Dendritic cell treated with granulocyte-macrophage colony-stimulating factor and Interleukin-4, amounts not matched to agents 40 ng/mL and 50 ng/mL, for 4 days (primary cell): Measurements from ENCODE around the gene KLHL6.
"Not testable (repeated sequence)": the region's sequence is repeated elsewhere in the genome, so short reads cannot be mapped to it uniquely, and the experiment has no call there.

ENCODE experiments used
- H3K27ac Mint-ChIP-seq: one replicate; pipeline ENCODE4 v1.8.0; 2022; ENCODE audit warnings: mild to moderate bottlenecking, mixed read lengths
- H3K27me3 Mint-ChIP-seq: one replicate; pipeline ENCODE4 v1.8.0; 2022; ENCODE audit warnings: mild to moderate bottlenecking, mixed read lengths
- H3K36me3 Mint-ChIP-seq: one replicate; pipeline ENCODE4 v1.8.0; 2022; ENCODE audit warnings: low read depth, mixed read lengths
- H3K4me1 Mint-ChIP-seq: one replicate; pipeline ENCODE4 v1.8.0; 2022; ENCODE audit warnings: low read depth, mixed read lengths
- H3K4me3 Mint-ChIP-seq: one replicate; pipeline ENCODE4 v1.8.0; 2022; ENCODE audit warnings: mild to moderate bottlenecking, moderate library complexity, mixed read lengths
- H3K9me3 Mint-ChIP-seq: one replicate; pipeline ENCODE4 v1.8.0; 2022; ENCODE audit warnings: mixed read lengths
- intact Hi-C: fragments of 100-400 bp; cut with micrococcal nuclease; formaldehyde crosslinking; loops from one replicate; pipeline ENCODE4 v1.15.0; 2022

Gene KLHL6

GRCh38 chr3:183487896-183488295 is 67.6 kb downstream of the KLHL6 start:
- Mint-ChIP-seq H3K4me1 (peaks cover 22% of the 10 kb centered on the region), H3K36me3 (peaks cover 36% of the 10 kb centered on the region), H3K4me3 (no peak overlapping the region), H3K9me3 (peaks cover 7% of the 10 kb centered on the region), H3K27ac (no peak overlapping the region), H3K27me3 (no peaks in the 10 kb centered on the region)
- intact Hi-C loops: loop anchor here (10.0 kb wide), 1 partner anchor 47 kb away; no protein-coding TSS in a partner anchor

GRCh38 chr3:183487016-183487415 is 68.5 kb downstream of the KLHL6 start:
- intact Hi-C loops: loop anchor here (10.0 kb wide), 1 partner anchor 48 kb away; no protein-coding TSS in a partner anchor
- no peak overlapping the region for H3K27ac Mint-ChIP-seq

GRCh38 chr3:183486472-183486871 is 69.0 kb downstream of the KLHL6 start:
- no peak overlapping the region for H3K4me3 Mint-ChIP-seq
- H3K9me3 Mint-ChIP-seq: peaks cover 7% of the 10 kb centered on the region
- no peak overlapping the region for H3K27ac Mint-ChIP-seq
- peaks cover 22% of the 10 kb centered on the region for H3K36me3 Mint-ChIP-seq
- H3K27me3 Mint-ChIP-seq: no peaks in the 10 kb centered on the region
- intact Hi-C loops: loop anchor here (10.0 kb wide), 1 partner anchor 48 kb away; no protein-coding TSS in a partner anchor
- H3K4me1 Mint-ChIP-seq: peaks cover 23% of the 10 kb centered on the region

More at GRCh38 chr3:183487016-183487415, 68.5 kb downstream of the KLHL6 start:
- peaks cover 27% of the 10 kb centered on the region for H3K36me3 Mint-ChIP-seq
- peaks cover 23% of the 10 kb centered on the region for H3K4me1 Mint-ChIP-seq
- no peak overlapping the region for H3K4me3 Mint-ChIP-seq
- H3K9me3 Mint-ChIP-seq: peaks cover 7% of the 10 kb centered on the region
- no peaks in the 10 kb centered on the region for H3K27me3 Mint-ChIP-seq

GRCh38 chr3:183485585-183485984 is 69.9 kb downstream of the KLHL6 start:
- Mint-ChIP-seq H3K4me3 (no peak overlapping the region), H3K36me3 (peaks cover 13% of the 10 kb centered on the region), H3K27ac (no peak overlapping the region), H3K4me1 (peaks cover 23% of the 10 kb centered on the region), H3K27me3 (no peaks in the 10 kb centered on the region), H3K9me3 (peaks cover 7% of the 10 kb centered on the region)
- intact Hi-C loops: loop anchor here (10.0 kb wide), 1 partner anchor 49 kb away; no protein-coding TSS in a partner anchor

- Mint-ChIP-seq H3K36me3 (peaks cover 12% of the 10 kb centered on the region), H3K4me1 (peaks cover 23% of the 10 kb centered on the region), H3K4me3 (no peak overlapping the region), H3K27me3 (no peaks in the 10 kb centered on the region), H3K27ac (no peak overlapping the region), H3K9me3 (peaks cover 7% of the 10 kb centered on the region)
- intact Hi-C loops: loop anchor here (10.0 kb wide), 1 partner anchor 50 kb away; no protein-coding TSS in a partner anchor
Measured at GRCh38 chr3:183485093-183485492, 70.4 kb downstream of the KLHL6 start.

GRCh38 chr3:183484431-183485075 is 71.0 kb downstream of the KLHL6 start:
- Mint-ChIP-seq H3K36me3 (peaks cover 12% of the 10 kb centered on the region), H3K27me3 (no peaks in the 10 kb centered on the region), H3K4me3 (no peak overlapping the region), H3K4me1 (peaks cover 19% of the 10 kb centered on the region), H3K9me3 (peaks cover 7% of the 10 kb centered on the region), H3K27ac (no peak overlapping the region)
- intact Hi-C loops: loop anchor here (10.0 kb wide), 1 partner anchor 50 kb away; no protein-coding TSS in a partner anchor

GRCh38 chr3:183481582-183481981 is 73.9 kb downstream of the KLHL6 start:
- H3K36me3 Mint-ChIP-seq: no peaks in the 10 kb centered on the region
- peaks cover 7% of the 10 kb centered on the region for H3K9me3 Mint-ChIP-seq
- no peaks in the 10 kb centered on the region for H3K27me3 Mint-ChIP-seq
- intact Hi-C loops: loop anchor here (10.0 kb wide), 1 partner anchor 53 kb away; no protein-coding TSS in a partner anchor
- H3K4me1 Mint-ChIP-seq: peaks cover 19% of the 10 kb centered on the region
- H3K4me3 Mint-ChIP-seq: no peak overlapping the region
- H3K27ac Mint-ChIP-seq: no peak overlapping the region

GRCh38 chr3:183478501-183478900 is 77.0 kb downstream of the KLHL6 start:
- H3K9me3 Mint-ChIP-seq: no peaks in the 10 kb centered on the region
- peaks cover 2% of the 10 kb centered on the region for H3K27me3 Mint-ChIP-seq
- peaks cover 18% of the 10 kb centered on the region for H3K4me1 Mint-ChIP-seq
- intact Hi-C loops: no loop called here
- H3K4me3 Mint-ChIP-seq: no peak overlapping the region
- no peak overlapping the region for H3K27ac Mint-ChIP-seq
- H3K36me3 Mint-ChIP-seq: no peaks in the 10 kb centered on the region

GRCh38 chr3:183477801-183478456 is 77.6 kb downstream of the KLHL6 start:
- H3K27ac Mint-ChIP-seq: no peak overlapping the region
- H3K36me3 Mint-ChIP-seq: no peaks in the 10 kb centered on the region
- intact Hi-C loops: no loop called here
- no peaks in the 10 kb centered on the region for H3K9me3 Mint-ChIP-seq
- H3K27me3 Mint-ChIP-seq: peaks cover 2% of the 10 kb centered on the region
- no peak overlapping the region for H3K4me3 Mint-ChIP-seq
- peaks cover 13% of the 10 kb centered on the region for H3K4me1 Mint-ChIP-seq

GRCh38 chr3:183475764-183476162 is 79.7 kb downstream of the KLHL6 start:
- H3K4me3 Mint-ChIP-seq, H3K27me3 Mint-ChIP-seq, H3K9me3 Mint-ChIP-seq, intact Hi-C loops, H3K27ac Mint-ChIP-seq, H3K36me3 Mint-ChIP-seq: not testable (repeated sequence)
- peaks cover 12% of the 10 kb centered on the region for H3K4me1 Mint-ChIP-seq

- H3K27ac Mint-ChIP-seq: no peak overlapping the region
- no peak overlapping the region for H3K4me3 Mint-ChIP-seq
- peaks cover 12% of the 10 kb centered on the region for H3K4me1 Mint-ChIP-seq
- no peaks in the 10 kb centered on the region for H3K36me3 Mint-ChIP-seq
- peaks cover 2% of the 10 kb centered on the region for H3K27me3 Mint-ChIP-seq
- H3K9me3 Mint-ChIP-seq: no peaks in the 10 kb centered on the region
- intact Hi-C loops: no loop called here
Measured at GRCh38 chr3:183475016-183475763, 80.3 kb downstream of the KLHL6 start.

- H3K27ac Mint-ChIP-seq: no peak overlapping the region
- no peak overlapping the region for H3K4me3 Mint-ChIP-seq
- H3K9me3 Mint-ChIP-seq: no peaks in the 10 kb centered on the region
- peaks cover 19% of the 10 kb centered on the region for H3K4me1 Mint-ChIP-seq
- intact Hi-C loops: no loop called here
- peaks cover 2% of the 10 kb centered on the region for H3K27me3 Mint-ChIP-seq
- H3K36me3 Mint-ChIP-seq: no peaks in the 10 kb centered on the region
Measured at GRCh38 chr3:183473969-183474368, 81.5 kb downstream of the KLHL6 start.

- no peaks in the 10 kb centered on the region for H3K9me3 Mint-ChIP-seq
- no peak overlapping the region for H3K27ac Mint-ChIP-seq
- H3K4me1 Mint-ChIP-seq: peaks cover 19% of the 10 kb centered on the region
- no peak overlapping the region for H3K4me3 Mint-ChIP-seq
- no peaks in the 10 kb centered on the region for H3K36me3 Mint-ChIP-seq
- peaks cover 2% of the 10 kb centered on the region for H3K27me3 Mint-ChIP-seq
- intact Hi-C loops: no loop called here
Measured at GRCh38 chr3:183472155-183472554, 83.4 kb downstream of the KLHL6 start.

GRCh38 chr3:183468424-183468823 is 87.1 kb downstream of the KLHL6 start:
- H3K27ac Mint-ChIP-seq: no peak overlapping the region
- intact Hi-C loops: loop anchor here (2.0 kb wide), 1 partner anchor 298 kb away; no protein-coding TSS in a partner anchor
- no peaks in the 10 kb centered on the region for H3K36me3 Mint-ChIP-seq
- no peak overlapping the region for H3K4me3 Mint-ChIP-seq
- H3K9me3 Mint-ChIP-seq: no peaks in the 10 kb centered on the region
- H3K4me1 Mint-ChIP-seq: peaks cover 8% of the 10 kb centered on the region
- no peaks in the 10 kb centered on the region for H3K27me3 Mint-ChIP-seq
